Spleen (tissue), 7 donors: ENCODE measurements around the gene ATP5F1A.

Experiments used
- POLR2A ChIP-seq, 3 donors: fragments of 450-650 bp; IDR thresholded peaks; one replicate each; pipeline ENCODE4 v1.5.1; 2017; ENCODE audit warnings: antibody characterized with exemption in 3 of 3, mild to moderate bottlenecking in 1 of 3
- POLR2AphosphoS5 ChIP-seq, 3 donors: sonication (generic); formaldehyde crosslinking; IDR thresholded peaks; one replicate each; pipeline ENCODE4 v1.5.1; 2017; ENCODE audit warnings: antibody characterized with exemption in 3 of 3
- TF ChIP-seq, protein P1 (sequence below), 11 experiments: fragments of 200-600 bp in 7 of 11; fragments of 450-650 bp in 4 of 11; sonication (generic) in 4 of 11; IDR thresholded peaks in 8 of 11; conservative IDR thresholded peaks in 3 of 11; 1 replicate in 7 of 11; 2 replicates in 4 of 11; pipeline versions ENCODE4 v1.4.0 to v1.8.0; 2016 to 2021; ENCODE audit warnings: antibody characterized with exemption in 11 of 11, inconsistent platforms in 4 of 11, mild to moderate bottlenecking in 1 of 11
- donor health status: DM: no; HTN: no; CAD: no; lungs with moderate emphysema.
- donor health status: DM: no; HTN: no; CAD: no.
- donor health status: DM: no; HTN: no; CAD: no.

DNA sequence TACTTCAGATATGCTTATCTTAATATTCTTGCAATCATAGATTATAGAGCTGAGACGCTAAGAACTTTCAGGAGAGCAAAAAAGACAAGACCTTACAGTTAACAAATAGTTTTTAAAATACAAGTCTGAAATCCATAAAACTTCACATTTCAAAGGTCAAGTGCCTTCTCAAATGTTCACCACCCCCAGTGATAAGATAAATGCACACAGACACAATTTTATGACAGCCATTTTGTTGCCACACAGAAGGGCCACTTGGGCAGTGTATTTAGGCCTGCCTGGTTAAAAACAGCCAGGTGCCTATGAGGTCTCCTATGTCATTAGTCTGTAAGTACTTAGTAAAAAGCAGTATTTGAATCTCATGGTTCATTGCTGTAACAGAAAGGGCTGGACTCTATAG is 17.9 kb downstream of the ATP5F1A start:
- TF ChIP-seq POLR2A (IDR thresholded peaks at IDR 0.05) (no peak), POLR2AphosphoS5 (IDR thresholded peaks at IDR 0.05) (no peak)
- TF ChIP-seq, protein P1, sequence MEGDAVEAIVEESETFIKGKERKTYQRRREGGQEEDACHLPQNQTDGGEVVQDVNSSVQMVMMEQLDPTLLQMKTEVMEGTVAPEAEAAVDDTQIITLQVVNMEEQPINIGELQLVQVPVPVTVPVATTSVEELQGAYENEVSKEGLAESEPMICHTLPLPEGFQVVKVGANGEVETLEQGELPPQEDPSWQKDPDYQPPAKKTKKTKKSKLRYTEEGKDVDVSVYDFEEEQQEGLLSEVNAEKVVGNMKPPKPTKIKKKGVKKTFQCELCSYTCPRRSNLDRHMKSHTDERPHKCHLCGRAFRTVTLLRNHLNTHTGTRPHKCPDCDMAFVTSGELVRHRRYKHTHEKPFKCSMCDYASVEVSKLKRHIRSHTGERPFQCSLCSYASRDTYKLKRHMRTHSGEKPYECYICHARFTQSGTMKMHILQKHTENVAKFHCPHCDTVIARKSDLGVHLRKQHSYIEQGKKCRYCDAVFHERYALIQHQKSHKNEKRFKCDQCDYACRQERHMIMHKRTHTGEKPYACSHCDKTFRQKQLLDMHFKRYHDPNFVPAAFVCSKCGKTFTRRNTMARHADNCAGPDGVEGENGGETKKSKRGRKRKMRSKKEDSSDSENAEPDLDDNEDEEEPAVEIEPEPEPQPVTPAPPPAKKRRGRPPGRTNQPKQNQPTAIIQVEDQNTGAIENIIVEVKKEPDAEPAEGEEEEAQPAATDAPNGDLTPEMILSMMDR (IDR thresholded peaks at IDR 0.05 in 8 of 11, conservative IDR thresholded peaks at IDR 0.05 in 3 of 11): no peak
